HG03460 (cell line): ENCODE results near the gene KIRREL3.

Experiments
- ATAC-seq: cut with Tn5 transposase; IDR thresholded peaks from one replicate; pipeline ENCODE4 v1.9.1; 2021; ENCODE audit not compliant: unreplicated experiment

Gene KIRREL3

DNA sequence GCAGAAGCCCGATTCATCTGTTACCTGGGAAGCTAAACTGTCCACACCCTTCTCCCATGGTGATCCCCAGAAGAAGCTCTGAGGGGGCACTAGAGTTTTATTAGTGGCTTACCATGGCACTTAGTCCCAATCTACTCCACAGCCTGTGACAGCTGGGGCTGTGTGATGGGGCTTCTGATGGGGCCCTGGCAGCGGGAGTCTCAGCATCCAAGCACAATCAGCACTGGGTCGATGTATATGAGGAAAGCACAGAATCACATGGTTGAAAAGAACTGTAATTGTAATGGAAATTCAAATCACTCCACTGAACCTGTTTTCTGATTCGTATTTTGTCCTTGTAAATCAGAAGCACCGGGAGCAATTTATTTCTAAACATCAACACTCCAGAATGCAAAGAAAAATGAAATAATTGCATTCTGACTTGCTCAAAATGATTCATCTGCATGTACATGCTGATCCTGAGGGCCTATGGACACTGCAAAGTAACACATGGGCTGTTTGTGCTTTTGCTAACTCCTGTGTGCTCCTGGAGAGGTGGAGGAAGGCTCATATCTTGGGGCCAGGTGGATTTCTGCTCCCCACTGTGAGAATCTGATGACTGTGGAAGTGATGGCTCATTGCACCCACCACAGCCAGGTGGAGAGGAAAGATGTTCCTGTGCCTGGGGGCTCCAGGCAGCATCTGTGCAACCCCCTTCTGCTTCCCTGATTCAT, 203.0 kb downstream of the KIRREL3 start:
- ATAC-seq = no peak

DNA sequence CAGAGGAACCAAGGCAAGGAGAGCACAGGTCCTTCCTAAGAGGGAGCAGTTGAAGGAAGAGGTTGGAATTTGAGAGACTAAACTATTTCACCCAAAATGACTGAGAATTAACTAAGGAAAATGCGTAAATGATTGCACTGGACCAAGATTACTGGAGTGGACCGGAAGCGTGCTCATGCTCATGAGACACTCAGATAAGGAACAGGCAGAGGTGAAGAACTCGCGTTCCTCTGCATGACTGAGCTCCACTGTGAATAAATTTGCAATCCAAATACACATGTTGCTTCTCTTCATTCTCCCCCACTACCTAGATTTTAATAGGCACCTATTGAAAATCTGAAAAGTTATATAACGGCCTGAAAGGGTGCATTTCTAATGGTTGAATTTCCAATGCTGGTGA, 207.0 kb downstream of the KIRREL3 start:
- no peak for ATAC-seq

DNA sequence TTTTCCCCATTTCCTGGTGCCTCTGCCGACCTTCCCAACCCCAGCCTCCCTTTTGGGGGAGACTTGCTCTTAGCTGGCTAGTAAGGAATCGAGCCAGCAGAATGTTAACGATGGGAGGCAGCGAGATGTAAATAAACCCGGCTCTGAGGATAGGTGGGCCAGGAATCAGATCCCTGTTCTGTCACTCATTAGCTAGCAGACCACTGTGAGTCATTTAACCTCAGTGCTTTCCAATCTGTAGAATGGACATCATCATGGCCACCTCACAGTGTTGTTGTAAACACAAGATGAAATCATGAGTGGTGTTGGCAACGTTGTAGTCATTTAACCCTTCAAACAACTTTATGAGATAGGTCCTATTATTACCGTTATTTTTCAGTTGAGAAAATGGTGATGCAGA, 208.6 kb downstream of the KIRREL3 start:
- ATAC-seq = no peak

DNA sequence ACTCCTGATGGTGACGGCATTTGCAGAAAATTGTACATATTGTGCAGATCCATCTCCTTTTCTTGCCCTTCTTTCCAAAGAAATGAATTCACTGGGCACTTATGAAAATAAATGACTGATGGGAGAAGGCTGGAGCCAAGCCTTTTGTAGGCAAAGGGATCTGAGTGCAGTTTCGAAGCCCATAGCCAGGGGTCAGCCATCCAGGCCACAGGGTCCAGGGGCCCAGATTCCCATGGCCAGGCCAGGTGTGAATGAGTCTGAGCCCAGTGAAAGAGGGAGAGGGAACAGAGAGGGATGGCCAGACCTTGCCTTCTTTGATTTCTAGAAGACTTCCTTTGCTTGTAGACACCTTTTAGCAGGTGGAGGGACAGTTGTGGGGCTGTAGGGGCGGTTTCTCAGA, 209.1 kb downstream of the KIRREL3 start:
- no peak for ATAC-seq

DNA sequence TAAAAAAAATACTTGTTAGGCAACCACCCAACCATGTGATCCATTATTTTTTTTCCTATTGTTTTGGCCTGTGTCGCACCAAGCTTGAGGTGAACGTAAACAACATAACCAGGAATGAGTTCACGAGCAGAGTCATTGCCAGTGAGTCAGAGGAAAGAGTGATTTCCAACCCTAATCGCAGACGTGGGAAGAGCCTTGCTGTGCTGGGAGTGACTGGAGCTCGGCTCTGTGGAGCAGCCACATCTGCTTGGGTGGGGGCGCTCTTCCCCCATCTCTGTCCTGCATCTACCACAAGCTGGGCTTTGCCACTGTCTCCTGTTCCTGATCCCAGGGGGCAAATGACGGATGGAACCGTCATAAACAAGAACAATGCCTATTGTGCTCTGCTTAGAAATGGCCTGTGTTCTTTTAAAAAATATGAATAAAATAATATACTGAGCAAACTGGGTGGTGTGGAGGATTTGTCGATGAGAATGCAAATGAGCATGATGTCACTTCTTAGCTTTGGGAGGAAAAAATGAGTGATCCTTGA, 210.0 kb downstream of the KIRREL3 start:
- no peak for ATAC-seq

DNA sequence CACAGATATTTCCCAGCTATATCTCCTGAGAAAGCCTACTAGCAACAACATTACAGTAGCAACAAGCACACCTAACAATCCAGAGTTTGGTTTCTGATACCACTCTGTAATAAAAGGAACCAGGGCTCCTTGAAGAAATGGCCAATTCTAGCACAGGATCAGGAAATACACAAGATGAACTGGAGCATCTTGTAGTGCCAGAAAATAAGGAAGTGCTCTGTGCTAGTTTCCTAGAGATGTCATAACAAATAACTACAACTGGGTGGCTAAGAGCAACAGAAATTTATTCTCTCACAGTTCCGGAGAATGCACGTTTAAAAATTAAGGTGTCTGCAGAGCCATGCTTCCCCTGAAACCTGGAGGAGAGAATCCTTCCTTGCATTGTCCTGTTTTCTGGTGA, 217.8 kb downstream of the KIRREL3 start:
- ATAC-seq = no peak

DNA sequence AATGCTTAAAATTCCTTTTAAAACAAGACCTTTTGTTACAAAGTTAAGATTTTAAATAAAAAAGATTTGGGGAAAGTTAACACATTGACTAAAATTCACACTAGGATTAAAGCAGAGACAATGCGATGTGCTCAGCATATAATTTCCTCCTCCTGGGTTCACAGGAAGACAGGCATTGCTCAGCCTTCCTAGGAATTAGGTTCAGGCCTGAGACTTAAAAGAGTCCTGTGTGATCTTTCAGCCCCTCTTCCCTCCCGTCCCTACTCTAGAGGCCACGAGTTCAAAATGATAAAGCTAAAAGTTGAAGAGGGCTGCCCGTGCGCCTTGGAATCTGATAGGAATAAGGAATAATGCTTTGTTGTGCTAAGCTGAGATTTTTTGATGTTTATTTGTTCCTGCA, 218.6 kb downstream of the KIRREL3 start:
- no peak for ATAC-seq

DNA sequence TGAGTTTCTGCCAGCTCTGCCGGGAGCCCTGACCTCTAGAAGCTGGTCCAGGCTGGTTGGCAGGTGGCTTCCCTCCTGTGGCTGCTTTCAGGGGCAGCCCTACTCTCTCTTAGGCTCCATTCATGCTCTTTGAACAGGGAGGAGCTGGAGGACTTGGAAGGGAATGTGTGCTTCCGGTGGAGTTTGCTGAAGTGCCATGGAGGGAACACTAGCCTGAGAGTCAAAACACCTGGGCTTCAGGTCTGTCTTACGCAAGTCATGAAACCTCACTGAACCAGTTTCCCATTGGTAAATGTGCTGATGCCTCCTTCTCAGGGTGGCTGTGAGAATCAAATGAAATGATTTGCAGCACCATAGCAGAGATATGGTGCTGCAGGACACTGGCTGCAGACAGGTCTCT, 224.5 kb downstream of the KIRREL3 start:
- no peak for ATAC-seq

DNA sequence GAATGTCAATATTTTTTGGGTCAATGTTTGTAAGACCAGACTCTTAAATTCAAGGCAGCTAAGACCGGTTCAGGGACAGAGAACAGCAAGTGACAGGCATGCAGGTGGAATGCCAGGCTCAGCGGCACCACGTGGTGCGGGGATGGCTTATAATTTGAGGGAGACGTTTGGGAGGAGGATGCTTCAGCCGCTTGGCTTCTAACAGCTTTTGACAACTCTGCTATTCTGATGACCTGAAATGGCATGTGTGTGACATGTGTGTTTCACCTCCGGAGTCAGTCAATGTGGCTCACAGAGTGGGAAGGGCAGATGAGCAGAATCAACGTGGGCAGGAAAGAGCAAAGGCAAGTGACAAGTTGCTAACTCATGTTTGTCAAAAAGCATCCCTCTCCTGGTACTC, 228.3 kb downstream of the KIRREL3 start:
- ATAC-seq = no peak

DNA sequence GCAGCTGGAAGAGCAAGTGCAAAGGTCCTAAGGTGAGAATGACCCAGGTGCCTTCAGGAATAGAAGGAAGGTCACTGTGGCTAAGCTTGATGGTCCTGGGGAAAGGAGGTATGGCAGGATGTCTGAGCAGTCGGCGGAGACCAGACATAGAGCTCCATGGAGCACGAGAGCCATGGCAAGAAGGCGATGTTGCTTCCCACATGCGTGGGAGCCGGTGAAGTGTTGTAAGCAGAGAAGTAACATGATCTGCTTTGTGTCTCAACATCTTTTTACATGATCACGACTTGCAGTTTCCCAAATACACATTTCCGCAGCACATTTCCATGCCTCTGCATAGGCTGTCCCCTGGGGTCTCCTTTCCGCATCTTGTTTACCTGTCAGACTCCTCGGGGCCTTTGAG, 231.9 kb downstream of the KIRREL3 start:
- no peak for ATAC-seq

DNA sequence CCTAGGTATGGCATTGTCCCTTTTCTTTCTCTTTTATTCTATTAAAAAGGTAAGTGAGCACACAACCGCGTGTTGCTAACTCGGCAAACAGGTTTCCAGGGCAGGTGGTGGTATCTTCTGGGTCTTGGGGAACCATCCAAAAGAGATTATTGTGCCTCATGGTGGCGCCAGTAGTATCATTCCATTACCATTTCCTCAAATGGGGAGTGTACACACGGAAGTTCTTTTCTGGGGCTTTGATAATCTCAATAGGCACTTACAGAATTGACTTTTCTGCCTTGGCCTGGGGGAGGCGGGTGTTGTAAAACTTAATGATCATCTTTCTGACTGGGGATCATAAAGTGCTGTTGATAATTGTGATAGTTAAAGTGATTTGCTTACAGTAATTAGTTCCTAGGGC, 234.1 kb downstream of the KIRREL3 start:
- ATAC-seq = no peak

DNA sequence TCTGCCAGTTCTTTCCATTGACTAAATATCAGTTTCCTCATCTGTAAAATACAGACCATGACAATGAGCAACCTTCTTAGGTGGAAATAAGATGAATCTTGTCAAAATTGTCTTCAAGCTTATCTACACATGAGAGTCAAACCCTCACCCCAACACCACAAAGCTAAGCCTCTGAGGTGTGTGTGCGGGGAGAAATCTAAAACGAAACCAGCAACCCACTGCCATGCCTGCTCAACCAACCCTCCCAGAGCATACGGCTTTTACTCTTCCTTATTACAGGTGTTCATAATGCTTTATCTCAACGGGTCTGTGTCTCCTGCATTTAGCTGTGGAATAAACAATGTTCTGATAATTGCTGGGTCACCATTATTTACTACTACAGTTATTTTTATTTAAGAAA, 235.4 kb downstream of the KIRREL3 start:
- ATAC-seq = no peak

DNA sequence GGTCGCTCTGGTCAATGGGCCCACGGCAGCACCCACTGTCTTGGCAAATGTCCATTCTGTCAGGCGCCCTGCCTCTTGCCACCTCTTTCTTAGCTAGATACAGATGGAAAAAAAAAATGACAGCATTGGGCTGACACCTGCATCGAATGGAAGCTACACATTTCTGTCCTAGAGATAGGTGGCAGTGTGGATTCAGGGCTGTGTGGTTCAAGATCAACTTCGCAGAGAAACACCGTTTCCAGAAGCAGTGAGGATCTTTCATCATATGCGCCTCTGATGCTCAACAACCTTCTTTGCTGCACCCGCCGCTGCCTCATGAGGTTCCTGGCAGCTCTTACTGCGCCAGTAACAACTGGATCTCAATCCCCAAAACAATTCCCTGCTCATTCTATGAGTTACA, 236.3 kb downstream of the KIRREL3 start:
- no peak for ATAC-seq

DNA sequence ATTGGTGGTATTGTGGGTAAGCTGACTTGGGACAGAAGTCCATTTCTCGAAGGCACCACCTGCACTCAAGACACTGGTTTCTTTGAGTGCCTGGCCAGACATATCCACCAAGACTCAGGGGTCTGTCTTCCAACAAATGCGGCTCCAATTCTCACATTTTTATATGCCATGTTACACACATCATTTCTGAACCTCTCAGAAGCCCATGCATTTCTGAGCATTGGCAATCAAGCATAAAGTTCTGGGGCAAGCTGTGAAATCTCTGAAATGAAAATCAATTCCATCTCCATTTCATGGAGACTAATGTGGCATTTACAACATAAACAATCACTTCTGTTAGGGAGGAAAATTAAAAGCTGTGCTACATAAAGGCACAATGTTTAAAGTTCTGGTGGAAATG, 243.7 kb downstream of the KIRREL3 start:
- no peak for ATAC-seq

DNA sequence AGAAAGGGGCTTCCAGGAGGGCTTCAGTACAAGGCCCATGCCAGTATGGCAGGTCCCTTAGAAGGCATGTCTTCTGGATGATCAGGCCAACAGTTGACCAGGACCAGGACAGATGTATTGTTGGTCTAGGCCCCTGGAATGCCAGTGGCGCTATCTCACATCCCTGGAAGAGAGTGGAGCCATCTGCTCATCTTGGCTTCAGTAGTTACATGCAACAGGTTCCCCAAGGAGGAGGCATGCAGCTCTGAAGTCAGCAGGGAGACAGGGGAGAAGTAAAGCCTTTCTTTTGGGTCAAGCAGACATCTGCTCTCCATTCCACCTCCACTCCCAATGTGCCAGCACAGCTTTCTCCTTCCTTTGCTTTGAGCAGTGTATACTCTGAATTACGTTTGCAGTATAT, 244.1 kb downstream of the KIRREL3 start:
- ATAC-seq = no peak

DNA sequence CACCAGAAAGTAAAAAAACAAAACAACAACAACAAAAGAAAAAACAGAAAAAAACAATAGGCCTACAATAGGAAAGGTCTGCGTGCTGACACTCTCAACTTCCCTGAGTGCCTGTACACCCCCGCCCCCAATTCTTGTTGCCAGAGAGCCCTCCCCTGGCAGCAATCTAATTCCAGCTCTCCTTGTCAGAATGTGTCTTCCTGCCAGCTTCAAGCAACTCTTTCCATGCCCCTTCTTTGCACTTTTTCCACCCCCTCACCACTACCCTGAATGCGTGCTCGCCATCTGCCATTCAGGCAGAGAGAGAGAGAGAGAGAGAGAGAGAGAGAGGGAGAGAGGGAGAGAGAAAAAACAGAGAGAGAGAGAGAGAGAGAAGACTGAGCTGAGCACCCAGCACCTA, 245.0 kb downstream of the KIRREL3 start:
- ATAC-seq = no peak

DNA sequence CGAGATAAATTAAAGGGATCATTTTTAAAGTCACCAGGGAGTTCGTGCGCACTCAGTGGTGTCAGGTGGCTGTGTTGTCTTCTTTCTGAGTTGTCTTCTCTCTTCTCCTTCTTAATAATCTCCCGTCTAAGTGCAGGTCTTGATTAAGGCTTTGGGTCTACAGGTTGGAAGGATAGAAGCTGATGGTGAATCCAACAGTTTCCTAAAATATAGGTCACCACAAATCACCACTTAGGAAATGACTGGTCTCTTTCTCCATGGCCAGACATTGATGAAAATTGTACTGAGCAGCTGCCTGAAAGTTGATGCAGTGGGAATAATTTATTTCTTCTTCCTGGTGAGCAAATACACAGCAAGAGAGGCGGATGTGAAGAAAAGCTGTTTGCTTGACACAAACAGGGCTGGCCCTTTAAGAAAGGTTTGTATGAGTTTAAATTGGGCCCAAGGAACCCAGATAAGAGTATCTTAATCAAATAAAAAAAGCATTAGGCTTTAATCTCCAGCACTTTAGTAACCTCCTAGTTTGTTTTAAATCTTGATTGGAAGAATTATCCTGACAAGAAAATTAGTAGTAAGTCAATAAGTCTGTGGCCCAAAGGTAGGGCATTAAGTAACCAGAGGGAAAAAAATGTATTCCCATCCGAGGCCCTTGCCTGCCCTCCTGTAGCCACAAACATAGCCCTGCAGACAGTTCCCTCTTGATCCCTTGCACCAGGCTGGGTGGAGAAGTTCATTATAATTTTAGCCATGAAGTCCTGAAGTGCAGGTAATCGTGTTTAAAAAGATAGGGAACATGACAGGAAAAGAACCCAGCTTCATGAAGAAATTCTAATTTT, 245.8 kb downstream of the KIRREL3 start:
- ATAC-seq = no peak

DNA sequence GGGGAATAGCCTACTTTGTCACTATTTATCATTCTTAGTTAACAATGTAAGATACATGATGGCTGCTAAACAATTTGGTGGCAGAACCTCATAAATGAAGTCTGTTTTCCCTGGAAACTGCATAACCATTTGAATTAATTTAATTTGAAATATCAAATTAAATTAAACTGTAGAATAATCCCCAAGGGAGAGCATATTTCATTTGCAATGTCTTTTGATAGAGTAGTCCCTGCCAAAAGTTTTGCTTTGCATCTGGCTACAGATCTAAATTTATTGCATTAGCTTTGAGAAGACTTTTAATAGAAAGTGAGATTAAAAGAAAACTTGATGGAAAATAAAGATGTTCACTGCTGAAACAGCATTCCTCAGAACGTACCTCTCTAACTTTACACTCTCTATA, 246.6 kb downstream of the KIRREL3 start:
- no peak for ATAC-seq

DNA sequence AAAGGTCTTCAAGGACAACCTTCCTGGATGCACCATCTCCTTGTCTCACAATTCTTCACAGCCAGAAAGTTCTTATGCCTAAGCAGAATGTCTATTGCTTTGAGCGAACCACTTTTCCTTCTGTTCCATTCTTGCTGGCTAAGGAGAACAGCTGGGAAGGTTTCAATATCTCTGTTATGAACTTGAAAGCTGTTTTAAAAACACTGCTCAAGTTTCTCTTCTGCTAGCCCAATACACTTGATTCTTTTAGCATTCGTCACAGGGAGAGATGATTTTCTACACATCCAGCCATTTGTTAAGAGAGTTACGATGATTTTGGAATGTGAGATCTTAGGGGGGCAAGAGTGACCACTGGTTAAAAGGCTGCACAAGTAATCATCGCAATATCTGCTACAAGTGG, 249.3 kb downstream of the KIRREL3 start:
- ATAC-seq = no peak

DNA sequence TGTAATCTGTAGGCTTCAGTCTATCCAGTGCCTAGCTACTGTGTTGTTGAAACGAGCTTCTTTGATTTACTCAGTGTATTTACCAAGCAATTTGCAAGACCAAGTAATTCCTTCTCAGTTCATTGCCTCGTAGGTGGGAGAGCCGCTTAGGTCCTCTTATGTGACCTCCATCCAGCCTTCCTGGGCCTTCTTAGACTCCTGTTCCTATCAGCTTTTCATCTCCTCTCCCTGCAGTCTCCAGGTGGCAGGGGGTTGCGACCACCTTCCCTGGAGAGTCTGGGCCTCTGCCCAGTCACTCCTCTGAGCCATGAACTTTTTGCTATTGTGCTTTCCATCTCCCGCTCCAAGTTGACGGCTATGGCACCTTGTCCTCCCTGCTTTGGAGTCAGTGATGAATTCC, 251.8 kb downstream of the KIRREL3 start:
- ATAC-seq = no peak

DNA sequence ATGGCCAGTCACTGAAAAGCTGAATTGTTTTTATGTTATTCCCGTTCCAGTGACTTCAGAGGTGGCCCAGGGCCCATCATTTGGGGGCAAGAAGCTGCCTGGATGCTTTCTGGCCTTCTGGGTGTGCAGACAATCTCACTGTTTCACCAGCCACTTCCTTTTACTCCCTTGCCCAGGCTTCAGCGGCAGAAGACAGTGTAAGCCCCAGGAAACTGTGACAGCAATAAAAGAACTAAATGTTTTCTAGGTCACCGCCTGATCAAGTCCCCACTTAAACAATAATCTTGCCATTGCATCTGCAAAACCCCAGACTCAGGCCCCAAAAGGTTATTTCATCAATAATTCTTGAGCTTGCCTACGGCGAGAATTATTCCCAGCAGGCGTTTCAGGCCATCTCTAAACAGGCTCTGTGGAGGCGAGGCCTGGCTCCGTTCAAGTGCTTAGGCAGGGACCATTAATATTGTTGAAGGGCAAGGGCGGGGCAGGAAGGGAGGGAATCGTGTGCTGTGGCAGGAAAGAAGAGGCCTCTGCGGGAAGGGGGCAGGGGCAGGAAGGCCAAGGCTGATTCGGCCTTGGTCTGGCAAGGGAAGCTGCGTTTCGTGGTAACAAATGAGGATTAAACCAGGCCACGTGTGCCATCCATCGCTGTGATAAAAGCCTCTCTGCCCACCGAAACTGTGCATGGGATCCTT, 252.3 kb downstream of the KIRREL3 start:
- no peak for ATAC-seq

DNA sequence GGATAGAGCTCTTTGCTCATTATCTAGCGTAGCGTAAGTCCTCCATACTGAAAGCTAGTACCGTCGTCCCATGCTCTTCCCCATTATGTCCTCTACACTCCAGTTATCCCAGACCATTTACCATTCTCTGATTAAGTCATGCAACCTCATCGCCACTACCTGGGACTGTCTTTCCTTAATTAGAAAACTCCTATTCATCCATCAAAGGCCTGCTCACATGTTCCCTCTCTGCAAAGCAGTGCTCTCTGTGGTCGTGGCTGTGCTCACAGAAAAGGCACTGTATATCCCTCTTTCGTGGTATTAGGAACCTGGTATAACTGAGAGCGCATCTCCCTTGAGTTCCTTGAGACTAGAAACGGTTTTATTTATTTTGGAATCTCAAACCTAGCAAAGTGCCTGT, 253.3 kb downstream of the KIRREL3 start:
- no peak for ATAC-seq
